Urothelium cell line (cell line): ENCODE data around the gene KIAA1671.
"Not testable (repeated sequence)": the region's sequence is repeated elsewhere in the genome, so short reads cannot be mapped to it uniquely, and the experiment has no call there.

ENCODE experiments used
- DNase-seq: peaks from one replicate; pipeline ENCODE4 v3.0.0; 2011; ENCODE audit warnings: low spot score, mixed read lengths
- FAIRE-seq: peaks from 2 replicates; lab custom pipeline; 2011; peaks lifted over from hg19 to GRCh38; lab: Jason Lieb, UNC

KIAA1671 gene

GRCh38 chr22:24951942-24952836 is at the start of gene KIAA1671:
Gene KIAA1671 (plus strand): TSS chr22:24952716. CDS start chr22:25028000, 75,284 bp downstream.
- DNase-seq (peak; percentile 100), FAIRE-seq (peak; percentile 100)

GRCh38 chr22:24905909-24906308 is 46.6 kb upstream of the KIAA1671 start:
- DNase-seq (no peak), FAIRE-seq (peak; percentile 5)

GRCh38 chr22:24907101-24907500 is 45.4 kb upstream of the KIAA1671 start:
- DNase-seq, FAIRE-seq: not testable (repeated sequence)

GRCh38 chr22:24920029-24920428 is 32.5 kb upstream of the KIAA1671 start:
- DNase-seq = no peak
- peak; percentile 92 for FAIRE-seq

GRCh38 chr22:24925586-24926427 is 26.7 kb upstream of the KIAA1671 start:
- DNase-seq (no peak), FAIRE-seq (peak; percentile 95)

- DNase-seq (no peak), FAIRE-seq (no peak)
Observed at GRCh38 chr22:24926428-24926725, 26.1 kb upstream of the KIAA1671 start.

GRCh38 chr22:24926849-24927579 is 25.5 kb upstream of the KIAA1671 start:
- FAIRE-seq (peak; percentile 95), DNase-seq (no peak)

- FAIRE-seq = peak; percentile 93
- no peak for DNase-seq
Observed at GRCh38 chr22:24928322-24928721, 24.2 kb upstream of the KIAA1671 start.

- DNase-seq (no peak), FAIRE-seq (peak; percentile 37)
Observed at GRCh38 chr22:24930678-24931077, 21.8 kb upstream of the KIAA1671 start.

GRCh38 chr22:24935771-24936483 is 16.6 kb upstream of the KIAA1671 start:
- no peak for DNase-seq
- FAIRE-seq = no peak

- no peak for FAIRE-seq
- peak; percentile 77 for DNase-seq
Observed at GRCh38 chr22:24937114-24937513, 15.4 kb upstream of the KIAA1671 start.

- DNase-seq = peak; percentile 85
- FAIRE-seq = peak; percentile 100
Observed at GRCh38 chr22:24938741-24939341, 13.7 kb upstream of the KIAA1671 start.

GRCh38 chr22:24942301-24942700 is 10.2 kb upstream of the KIAA1671 start:
- no peak for FAIRE-seq

GRCh38 chr22:24944217-24944937 is 8.1 kb upstream of the KIAA1671 start:
- FAIRE-seq (no peak), DNase-seq (no peak)

More at GRCh38 chr22:24942301-24942700, 10.2 kb upstream of the KIAA1671 start:
- no peak for DNase-seq

GRCh38 chr22:24945430-24945829 is 7.1 kb upstream of the KIAA1671 start:
- DNase-seq (no peak), FAIRE-seq (peak; percentile 94)

GRCh38 chr22:24947383-24947782 is 5.1 kb upstream of the KIAA1671 start:
- FAIRE-seq (no peak), DNase-seq (no peak)

GRCh38 chr22:24947881-24948280 is 4.6 kb upstream of the KIAA1671 start:
- FAIRE-seq (no peak), DNase-seq (no peak)

GRCh38 chr22:24948356-24949202 is 3.9 kb upstream of the KIAA1671 start:
- DNase-seq = no peak
- FAIRE-seq = peak; percentile 98
